C4-2B (cell line): ENCODE data around the gene TMED6.

Experiments used
- ZFX ChIP-seq: fragments of 450-650 bp; IDR thresholded peaks from 2 replicates; pipeline ENCODE4 v1.6.1; 2017
- TF ChIP-seq, protein P1 (sequence below): fragments of 450-650 bp; conservative IDR thresholded peaks from 2 replicates; pipeline ENCODE4 v1.5.1; 2017; ENCODE audit warnings: mild to moderate bottlenecking

DNA sequence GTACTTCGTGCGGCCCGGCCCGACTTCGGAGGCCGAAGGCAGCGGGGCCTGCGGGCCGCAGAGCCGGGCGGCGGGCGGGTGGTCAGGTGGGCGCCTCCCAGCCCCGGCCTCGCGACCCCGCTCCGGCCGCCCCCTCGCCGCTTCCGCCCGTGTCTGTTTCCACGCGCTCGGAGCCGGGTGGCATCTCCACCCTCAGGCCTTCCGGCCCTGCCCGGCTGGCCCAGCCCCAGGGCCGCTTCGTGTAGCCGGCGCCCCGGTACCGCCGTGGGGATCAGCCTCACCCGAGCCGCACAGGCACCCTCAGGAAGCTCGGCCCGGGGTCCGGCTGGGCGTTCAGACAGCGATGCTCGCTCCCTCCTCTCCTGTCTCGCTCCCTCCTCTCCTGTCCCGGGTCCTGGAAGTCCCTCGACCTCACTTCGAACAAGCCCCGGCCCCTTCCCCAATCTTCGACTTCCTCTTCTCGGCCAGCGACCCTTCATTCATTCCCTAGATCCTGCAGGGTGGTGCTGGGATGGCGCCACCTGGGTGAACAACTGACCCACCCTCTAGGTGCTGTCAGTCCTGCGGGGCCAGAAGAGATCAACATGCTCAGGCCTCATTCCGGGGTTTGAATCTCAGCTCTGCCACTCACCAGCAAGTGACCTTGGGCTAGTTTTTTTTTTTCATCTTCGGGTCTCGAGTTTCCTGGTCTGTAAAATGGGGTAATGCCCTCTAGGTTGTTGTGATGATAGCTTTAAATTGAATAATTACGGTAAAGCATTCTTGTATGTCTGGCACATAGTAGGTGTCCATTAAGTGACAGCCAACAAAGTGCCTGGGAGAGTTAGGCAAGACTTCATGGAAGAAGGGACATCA lies 39.8 kb downstream of the TMED6 start:
- TF ChIP-seq, protein P1, sequence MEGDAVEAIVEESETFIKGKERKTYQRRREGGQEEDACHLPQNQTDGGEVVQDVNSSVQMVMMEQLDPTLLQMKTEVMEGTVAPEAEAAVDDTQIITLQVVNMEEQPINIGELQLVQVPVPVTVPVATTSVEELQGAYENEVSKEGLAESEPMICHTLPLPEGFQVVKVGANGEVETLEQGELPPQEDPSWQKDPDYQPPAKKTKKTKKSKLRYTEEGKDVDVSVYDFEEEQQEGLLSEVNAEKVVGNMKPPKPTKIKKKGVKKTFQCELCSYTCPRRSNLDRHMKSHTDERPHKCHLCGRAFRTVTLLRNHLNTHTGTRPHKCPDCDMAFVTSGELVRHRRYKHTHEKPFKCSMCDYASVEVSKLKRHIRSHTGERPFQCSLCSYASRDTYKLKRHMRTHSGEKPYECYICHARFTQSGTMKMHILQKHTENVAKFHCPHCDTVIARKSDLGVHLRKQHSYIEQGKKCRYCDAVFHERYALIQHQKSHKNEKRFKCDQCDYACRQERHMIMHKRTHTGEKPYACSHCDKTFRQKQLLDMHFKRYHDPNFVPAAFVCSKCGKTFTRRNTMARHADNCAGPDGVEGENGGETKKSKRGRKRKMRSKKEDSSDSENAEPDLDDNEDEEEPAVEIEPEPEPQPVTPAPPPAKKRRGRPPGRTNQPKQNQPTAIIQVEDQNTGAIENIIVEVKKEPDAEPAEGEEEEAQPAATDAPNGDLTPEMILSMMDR, result no peak
- TF ChIP-seq ZFX, result peak; percentile 99
